HTERT RPE-1 (cell line): ENCODE measurements around the gene ESCO1.
"Not testable (repeated sequence)": the region's sequence is repeated elsewhere in the genome, so short reads cannot be mapped to it uniquely, and the experiment has no call there.

Experiments used
- in situ Hi-C: fragments of 300-500 bp; cut with MboI; formaldehyde crosslinking; loops from 4 replicates; pipeline ENCODE4 v1.14.3; 2020; ENCODE audit warnings: low sequenced_read_pairs

The ESCO1 gene

DNA sequence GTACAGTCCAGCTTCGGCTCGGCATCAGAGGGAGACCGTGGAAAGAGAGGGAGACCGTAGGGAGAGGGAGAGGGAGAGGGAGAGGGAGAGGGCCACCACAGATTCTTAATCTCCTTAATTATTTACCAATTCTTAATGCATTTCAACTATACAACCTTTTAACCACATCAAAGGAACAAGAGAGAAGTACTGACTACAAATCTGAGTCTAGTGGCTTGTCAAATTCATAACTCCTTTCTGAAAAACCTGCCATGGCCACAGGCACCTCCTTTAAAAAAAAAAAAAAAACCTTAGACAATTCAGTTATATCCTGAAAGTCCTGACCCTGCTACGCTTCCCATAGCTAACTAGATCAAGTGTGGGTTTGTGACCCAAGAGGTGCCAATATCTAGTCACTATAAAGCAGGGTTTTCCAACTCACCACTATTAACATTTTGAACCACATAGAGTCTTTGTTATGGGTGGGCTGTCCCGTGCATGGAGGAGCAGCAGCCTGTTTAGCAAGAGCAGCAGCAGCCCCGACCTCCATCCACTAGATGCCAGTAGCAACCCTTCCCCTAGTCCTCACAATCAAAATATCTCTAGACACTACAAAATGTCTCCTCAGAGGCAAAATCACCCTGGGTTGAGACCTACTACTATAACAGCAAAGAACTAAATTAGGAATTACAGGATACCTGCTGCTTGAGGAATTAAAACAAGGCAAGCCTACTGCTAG, 6.8 kb downstream of the ESCO1 start:
- in situ Hi-C loops, result no loop called here

DNA sequence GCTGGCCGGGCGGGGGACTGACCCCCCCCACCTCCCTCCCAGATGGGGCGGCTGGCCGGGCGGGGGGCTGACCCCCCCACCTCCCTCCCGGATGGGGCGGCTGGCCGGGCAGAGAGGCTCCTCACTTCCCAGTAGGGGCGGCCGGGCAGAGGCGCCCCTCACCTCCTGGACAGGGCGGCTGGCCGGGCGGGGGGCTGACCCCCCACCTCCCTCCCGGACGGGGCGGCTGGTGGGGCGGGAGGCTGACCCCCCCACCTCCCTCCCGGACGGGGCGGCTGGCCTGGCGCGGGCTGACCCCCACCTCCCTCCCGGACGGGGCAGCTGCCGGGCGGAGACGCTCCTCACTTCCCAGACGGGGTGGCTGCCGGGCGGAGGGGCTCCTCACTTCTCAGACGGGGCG, 8.1 kb downstream of the ESCO1 start:
- in situ Hi-C loops, result not testable (repeated sequence)

DNA sequence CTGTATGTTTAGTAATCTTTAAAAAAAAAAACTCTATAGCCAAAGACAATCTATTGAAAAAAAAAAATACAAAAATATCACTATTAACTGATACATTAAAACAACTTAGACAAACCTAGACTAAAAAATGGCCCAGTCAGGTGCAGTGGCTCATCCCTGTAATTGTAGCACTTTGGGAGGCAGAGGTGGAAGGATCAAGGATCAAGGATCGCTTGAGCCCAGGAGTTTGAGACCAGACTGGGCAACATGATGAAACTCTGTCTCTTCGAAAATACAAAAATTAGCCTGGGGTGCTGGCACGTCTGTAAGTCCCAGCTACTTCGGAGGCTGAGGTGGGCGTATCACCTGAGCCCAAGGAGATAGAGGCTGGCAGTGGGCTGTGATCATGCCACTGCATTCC, 16.1 kb downstream of the ESCO1 start:
- in situ Hi-C loops, result no loop called here

DNA sequence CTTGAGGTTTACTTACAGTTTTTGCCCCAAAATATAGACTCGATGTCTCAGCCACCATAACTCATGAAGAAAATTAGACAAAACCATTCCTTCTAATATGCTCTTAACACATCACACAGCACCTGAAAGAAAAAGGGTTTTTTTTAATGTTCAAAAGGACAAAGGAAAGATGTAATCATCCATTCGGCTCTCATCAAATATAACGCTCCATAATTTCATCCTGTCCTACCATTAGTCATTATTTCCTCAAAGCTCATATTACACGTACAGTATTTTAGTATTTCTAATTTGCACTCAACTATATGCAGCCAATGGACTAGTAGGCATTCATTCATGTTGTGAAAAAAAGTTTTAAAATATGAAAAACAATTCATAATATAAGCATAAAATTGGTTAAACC, 24.8 kb downstream of the ESCO1 start:
- in situ Hi-C loops, result no loop called here

DNA sequence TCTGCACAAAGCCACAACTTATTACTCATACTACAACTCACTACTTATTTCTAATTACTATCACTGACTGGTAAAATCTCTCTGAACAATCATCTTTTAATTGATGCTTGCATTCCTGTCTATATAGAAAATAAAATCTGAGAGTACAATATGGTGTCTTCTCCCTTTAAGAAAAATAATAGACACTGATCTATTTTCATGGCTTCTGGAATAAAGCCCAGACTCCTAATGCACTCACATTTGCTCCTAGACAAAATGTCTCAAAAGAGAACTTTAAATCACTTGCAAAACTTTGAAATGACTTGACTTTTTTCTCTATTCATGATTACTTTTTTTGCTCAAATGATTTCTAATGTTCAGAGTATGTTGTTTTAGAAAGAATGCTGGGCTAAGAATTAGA, 28.7 kb downstream of the ESCO1 start:
- in situ Hi-C loops, result no loop called here

DNA sequence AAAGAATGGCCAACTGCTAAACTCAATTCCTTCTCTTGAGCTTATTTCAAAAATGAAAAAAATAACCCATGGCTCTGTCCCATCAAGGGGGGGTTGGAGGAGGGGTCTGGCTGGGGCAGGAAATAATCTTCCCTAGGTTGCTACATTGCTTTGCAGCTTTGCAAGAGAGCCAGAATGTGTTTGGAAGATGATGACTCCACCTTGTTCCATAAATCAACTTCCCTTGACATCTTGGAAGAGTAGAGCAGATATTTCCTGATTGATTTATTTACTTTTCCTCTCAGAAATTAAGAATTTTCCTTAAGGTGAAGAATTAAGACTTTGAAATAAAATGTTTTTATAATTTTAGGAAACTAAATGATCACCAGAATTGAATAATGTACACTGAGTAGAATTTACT, 41.3 kb downstream of the ESCO1 start:
- in situ Hi-C loops, result no loop called here

DNA sequence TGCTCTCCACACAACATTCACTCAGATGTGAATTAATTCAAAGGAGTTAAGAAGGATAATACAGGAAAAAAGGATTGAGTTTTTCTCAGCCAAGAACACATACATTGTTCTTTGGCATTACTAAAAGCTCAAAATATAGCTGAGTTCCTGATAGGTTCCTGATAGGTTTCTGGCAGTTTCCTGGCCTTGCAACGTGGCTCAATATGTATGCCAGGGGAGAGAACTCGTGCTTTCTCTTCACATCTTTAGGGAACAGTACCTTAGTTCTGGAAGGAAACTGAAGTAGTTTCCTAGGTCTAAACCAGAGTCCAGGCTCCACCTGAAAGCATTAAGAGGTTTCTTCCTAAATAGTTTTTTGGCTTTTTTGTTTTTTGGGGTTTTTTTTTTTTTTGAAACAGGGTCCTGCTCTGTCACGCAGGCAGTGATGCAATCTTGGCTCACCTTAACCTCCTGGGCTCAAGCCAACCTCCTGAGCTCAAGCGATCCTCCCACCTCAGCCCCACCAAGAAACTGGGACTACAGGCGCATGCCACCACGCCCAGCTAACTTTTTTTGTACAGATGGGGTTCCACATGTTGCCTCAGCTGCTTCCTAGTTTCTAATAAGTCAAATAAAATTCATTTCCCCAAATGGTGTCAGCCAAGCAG, 42.8 kb downstream of the ESCO1 start:
- in situ Hi-C loops, result no loop called here

DNA sequence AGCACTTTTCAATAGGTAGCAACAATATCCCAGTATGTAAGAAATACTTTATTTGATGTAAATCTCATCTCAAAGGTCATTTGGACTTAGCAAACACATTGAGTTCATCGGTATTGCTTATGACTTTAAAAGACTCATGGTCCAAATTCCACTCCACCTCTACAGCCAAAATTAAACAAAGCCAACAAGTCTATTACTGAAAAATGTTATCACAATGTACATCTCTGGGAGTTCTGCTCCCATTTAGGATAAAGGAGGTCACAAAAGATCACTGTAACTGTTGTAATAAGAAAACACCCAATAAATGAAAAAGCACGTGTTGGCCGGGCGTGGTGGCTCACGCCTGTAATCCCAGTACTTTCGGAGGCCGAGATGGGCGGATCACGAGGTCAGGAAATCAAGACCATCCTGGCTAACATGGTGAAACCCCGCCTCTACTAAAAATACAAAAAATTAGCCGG, 50.0 kb downstream of the ESCO1 start:
- in situ Hi-C loops, result no loop called here

DNA sequence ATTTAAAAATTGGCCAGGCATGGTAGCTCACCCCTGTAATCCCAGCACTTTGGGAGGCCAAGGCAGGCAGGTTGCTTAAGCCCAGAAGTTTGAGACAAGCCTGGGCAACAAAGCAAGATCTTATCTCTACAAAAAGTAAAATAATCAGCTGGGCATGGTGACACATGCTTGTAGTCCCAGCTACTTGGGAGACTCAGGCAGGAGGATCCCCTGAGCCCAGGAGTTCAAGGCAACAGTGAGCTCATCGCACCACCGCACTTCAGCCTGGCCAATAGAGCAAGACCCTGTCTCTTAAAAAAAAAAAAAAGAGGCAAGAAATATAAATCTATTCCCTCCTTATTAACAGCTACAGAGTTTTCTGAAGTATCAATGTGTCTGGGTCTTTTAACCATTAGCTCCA, 51.9 kb downstream of the ESCO1 start:
- in situ Hi-C loops, result no loop called here

DNA sequence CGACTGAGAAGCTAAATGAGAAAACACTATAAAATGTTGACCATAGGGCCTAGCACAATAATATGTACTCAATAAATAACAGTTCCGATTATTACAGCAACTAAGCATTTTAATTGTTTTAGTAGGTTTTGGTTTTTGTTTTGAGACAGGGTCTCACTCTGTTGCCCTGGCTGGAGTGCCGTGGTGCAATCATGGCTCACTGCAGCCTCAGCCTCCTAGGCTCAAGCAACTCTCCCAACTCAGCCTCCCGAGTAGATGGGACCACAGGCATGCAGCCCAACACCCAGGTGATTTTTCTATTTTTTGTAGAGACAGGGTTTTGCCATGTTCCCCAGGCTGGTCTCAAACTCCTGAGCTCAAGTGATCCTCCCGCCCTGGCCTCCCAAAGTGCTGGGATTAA, 54.1 kb downstream of the ESCO1 start:
- in situ Hi-C loops, result no loop called here

DNA sequence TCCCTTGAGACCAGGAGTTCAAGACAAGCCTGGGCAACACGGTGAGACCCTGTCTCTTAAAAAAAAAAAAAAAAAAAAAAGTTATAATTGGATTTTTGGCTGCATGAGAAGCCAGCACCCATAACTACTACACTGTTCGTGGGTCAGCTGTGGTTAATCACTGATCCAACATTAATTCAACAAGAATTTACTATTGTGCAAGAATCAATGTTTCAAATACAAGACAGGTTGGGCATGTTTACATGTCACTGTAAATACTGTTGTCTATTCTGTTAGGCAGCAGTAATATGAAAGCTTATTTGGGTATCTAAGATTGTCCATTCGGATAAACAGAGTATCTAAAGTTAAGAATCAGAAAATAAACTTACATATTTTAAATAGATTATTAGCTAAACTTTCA, 62.3 kb downstream of the ESCO1 start:
- in situ Hi-C loops, result no loop called here

DNA sequence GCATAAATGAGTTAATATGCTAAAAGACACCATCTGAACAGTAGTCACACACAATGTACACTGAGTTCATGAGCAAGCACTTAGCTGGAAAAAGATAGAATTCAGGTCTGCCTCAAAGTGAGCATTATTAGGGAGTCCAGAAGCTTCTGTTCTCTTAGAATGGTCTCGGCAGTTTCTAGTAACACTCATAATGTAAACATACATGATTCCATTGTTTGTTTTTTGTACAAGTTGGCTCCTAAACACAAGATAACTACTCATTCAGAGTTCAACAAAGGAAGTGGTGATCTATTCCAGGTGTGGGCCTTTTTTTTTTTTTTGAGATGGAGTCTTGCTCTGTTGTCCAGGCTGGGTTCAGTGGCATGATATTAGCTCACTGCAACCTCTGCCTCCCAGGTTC, 66.2 kb downstream of the ESCO1 start:
- in situ Hi-C loops, result no loop called here

DNA sequence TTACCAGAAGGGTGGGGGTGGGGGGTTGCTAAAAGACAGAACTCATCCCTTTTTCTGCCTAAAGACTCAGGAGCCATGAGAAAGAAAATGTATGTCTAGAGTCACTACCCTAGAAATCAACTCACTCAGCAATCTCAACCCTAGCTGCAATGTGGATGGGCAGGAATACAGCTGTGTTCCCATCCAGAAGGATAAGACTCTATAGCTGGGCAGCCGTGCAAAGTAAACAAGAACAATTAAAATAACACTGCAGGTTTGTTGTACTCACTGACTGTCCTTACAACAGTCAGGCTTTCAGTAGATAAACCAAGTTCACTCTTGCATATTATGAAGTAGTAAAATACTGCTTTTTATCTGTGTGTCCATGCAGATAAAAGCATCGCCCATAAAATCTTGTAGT, 74.0 kb downstream of the ESCO1 start:
- in situ Hi-C loops, result no loop called here

DNA sequence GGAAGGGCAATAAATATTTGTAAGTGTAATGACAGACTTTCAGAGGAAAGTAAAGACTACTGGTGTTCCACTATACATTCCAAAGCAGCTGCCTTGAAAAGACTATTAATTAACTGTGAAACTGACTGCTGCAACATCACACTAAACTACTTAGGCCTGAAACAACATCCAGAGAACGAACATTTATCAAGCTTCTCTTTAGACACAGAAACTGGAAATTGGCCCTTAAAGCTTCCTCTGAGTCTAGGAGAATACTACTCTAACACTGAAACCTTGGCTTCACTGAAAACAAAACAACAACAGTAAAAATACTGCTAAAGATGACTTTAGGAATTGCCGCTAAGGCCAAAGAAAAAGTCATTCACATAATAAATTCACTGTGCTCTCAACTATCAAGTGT, 74.6 kb downstream of the ESCO1 start:
- in situ Hi-C loops, result no loop called here

DNA sequence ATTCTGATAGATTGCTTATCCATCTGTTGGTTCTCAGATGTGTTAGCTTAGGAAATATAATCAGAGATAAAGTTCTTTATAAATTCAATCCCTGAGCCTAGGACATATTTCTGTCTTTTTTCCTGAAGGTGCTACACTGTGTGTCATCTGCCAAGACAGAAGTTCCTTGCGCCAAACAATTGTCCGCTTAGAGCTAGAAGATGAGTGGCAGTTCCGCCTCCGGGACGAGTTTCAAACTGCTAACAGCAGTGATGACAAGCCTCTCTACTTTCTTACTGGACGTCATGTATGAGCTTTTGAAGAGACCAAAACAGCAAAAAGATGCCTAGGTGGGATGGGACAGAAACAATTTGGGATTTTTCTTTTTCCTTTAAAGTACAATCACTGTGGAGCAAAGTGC, 78.0 kb downstream of the ESCO1 start:
- in situ Hi-C loops, result no loop called here

DNA sequence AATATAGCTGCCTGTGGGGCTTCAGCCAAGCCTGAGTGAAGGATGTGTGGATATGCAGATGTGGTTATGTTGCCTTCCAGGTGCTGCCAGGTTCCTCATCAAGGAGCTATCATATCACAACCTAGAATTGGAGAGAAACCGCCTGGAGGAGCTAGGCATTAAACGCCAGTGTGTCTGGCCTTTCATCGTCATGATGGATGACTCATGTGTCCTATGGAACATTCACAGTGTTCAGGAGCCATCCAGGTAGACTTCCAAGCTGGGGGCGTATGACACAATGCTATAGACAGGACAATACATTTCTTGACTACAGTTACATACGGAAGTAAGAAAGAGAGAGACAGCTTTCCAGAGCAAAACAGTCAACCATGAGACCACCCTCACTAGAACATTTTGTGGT, 86.8 kb downstream of the ESCO1 start:
- in situ Hi-C loops, result no loop called here

DNA sequence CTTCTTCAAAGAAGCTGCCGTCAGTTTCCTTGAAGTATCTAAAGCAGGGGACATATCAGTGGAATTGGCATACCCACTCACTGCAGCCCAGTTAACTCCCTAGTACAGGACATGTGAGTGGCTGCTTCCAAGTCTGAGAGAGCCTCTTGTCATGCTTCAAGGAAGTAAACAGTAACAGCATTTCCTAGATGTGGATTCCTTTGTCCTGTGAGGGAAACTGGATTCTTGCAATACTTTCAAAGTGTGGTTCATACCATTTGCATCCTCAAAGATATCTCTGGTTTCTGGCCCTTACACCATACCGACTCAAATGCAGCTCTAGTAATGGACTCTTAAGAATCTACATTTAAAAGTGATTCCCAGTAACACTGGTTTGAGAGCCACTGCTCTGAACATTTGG, 87.2 kb downstream of the ESCO1 start:
- in situ Hi-C loops, result no loop called here

DNA sequence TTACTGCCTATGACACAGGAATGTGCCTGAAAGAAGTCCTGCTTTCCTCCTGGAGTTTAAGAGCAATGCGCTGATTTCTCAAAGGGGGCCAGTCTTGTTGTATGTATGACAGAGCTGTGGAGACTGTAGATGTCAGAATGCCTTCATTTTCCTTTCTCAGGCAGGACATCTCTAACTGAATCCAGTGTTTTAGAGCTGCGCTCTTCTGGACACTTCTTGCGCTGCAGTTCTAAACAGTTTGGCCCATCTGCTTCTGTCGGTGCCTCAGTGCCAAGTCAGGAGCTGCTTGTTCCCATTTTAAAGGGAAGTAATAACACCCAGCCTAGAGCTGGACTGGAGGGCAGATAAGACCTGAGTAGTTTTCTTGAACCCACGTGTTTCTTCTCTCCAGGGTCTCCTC, 91.4 kb downstream of the ESCO1 start:
- in situ Hi-C loops, result no loop called here

DNA sequence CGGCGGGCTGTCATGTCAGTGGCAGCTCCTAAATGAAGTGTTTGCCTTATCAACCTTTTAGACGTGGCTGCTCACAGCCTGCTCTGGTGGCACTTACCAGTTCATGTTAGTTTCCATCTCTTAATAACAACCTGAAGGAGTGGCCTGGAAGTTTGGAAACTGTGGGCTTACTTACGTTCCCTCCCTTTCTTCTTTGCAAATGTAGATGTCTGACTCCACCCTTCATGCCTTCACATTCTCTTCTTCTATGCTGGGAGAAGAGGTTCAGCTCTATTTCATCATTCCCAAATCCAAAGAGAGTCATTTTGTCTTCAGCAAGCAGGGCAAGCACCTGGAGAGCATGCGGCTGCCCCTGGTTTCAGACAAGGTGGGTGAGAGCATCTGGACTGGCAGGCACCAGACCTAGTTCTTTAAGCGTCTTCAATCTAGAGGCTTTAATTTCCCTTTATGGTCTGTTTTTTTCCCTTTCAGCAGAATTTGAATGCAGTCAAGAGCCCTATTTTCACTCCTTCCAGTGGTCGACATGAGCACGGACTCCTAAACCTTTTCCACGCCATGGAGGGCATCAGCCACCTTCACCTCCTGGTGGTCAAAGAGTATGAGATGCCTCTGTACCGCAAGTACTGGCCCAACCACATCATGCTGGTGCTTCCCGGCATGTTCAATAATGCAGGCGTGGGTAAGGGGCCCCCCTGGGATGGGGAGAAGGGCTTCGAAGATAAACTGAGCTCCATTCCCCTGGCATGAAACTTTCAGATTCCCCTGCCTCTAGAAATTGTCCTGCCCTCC, 92.4 kb downstream of the ESCO1 start:
- in situ Hi-C loops, result no loop called here

DNA sequence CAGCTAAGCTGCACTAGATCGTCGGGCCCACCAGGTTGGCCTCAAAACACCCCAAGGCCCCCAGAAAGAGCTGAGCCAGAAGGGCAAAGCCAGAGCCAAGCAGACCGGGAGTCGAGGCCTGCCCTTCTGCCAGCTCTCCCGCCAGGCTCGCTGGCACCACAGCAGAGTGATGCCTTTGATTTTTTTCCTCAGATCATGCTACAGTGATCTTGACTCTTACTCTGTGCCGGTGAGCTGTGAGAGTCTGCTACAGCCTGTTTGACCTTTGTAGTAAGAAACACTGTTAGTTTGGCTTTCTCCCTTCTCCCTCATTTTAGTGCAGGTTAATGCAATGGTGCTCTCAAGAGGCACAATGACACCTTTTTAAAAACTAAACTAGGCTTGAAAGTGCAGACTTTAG, 97.8 kb downstream of the ESCO1 start:
- in situ Hi-C loops, result no loop called here

DNA sequence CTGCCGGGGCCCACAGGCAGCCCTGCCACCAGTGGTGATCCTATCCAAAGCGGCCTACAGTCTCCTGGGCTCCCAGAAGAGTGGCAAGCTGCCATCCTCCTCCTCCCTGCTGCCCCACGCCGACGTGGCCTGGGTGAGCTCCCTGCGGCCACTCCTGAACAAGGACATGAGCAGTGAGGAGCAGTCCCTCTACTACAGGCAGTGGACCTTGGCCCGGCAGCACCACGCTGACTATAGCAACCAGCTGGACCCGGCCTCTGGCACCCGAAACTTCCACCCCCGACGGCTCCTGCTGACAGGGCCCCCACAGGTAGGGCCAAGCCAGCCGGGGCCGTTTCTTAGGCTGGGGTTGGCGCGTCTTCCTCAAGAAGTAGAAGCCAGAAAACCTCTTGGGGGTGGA, 100.5 kb downstream of the ESCO1 start:
- in situ Hi-C loops, result no loop called here

DNA sequence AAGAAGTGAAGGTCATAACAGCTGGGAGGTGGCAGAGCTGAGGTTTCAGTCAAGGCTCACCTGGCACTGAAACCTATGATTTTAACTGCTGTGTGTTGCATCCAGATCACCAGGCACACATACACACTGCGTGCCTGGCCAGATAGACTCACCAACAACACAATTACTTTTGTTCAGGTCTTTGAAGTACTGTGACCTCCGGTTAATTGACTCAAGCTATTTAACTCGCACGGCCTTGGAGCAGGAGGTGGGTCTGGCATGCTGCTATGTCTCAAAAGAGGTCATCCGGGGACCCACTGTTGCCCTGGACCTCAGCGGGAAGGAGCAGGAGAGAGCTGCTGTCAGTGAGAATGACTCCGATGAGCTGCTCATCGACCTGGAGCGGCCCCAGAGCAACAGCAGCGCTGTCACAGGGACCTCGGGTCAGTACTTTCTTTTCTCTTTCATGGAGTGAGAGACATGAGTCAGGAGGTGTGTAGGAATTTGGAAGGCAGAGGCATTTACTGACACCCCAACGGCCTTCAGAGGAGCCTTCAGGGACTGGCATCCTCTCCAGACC, 104.1 kb downstream of the ESCO1 start:
- in situ Hi-C loops, result no loop called here
